BLaER1 (cell line): ENCODE measurements around the gene MATN1.
"Not testable (repeated sequence)": the region's sequence is repeated elsewhere in the genome, so short reads cannot be mapped to it uniquely, and the experiment has no call there.

Source experiments
- H3K27ac ChIP-seq: shearing (Covaris generic); formaldehyde crosslinking; 2 replicates; pipeline ENCODE4 v1.8.1; 2022
- H3K27me3 ChIP-seq: shearing (Covaris generic); formaldehyde crosslinking; 2 replicates; pipeline ENCODE4 v1.8.1; 2022
- H3K36me3 ChIP-seq: shearing (Covaris generic); formaldehyde crosslinking; 2 replicates; pipeline ENCODE4 v1.8.1; 2022
- H3K4me1 ChIP-seq: shearing (Covaris generic); formaldehyde crosslinking; 2 replicates; pipeline ENCODE4 v1.8.1; 2022
- H3K4me2 ChIP-seq: shearing (Covaris generic); formaldehyde crosslinking; 2 replicates; pipeline ENCODE4 v1.8.1; 2022
- H3K4me3 ChIP-seq: shearing (Covaris generic); formaldehyde crosslinking; 2 replicates; pipeline ENCODE4 v1.8.1; 2022
- H3K9ac ChIP-seq: shearing (Covaris generic); formaldehyde crosslinking; 2 replicates; pipeline ENCODE4 v1.8.1; 2022
- H3K9me3 ChIP-seq: shearing (Covaris generic); formaldehyde crosslinking; 2 replicates; pipeline ENCODE4 v1.8.1; 2022
- H4K20me1 ChIP-seq: shearing (Covaris generic); formaldehyde crosslinking; 2 replicates; pipeline ENCODE4 v1.8.1; 2022
- Cebpa-rat ChIP-seq: shearing (Covaris generic); IDR thresholded peaks from 2 replicates; pipeline ENCODE4 v1.8.1; 2022

MATN1 gene

GRCh38 chr1:30694280-30695175 is 28.9 kb downstream of the MATN1 start:
- TF ChIP-seq Cebpa-rat, result no peak
- Histone ChIP-seq H3K27me3 (no peaks in the 10 kb centered on the region), H3K27ac (no peak overlapping the region), H4K20me1 (no peaks in the 10 kb centered on the region), H3K4me3 (no peak overlapping the region), H3K9ac (no peak overlapping the region), H3K9me3 (no peaks in the 10 kb centered on the region), H3K4me1 (peaks cover 50% of the 10 kb centered on the region), H3K36me3 (no peaks in the 10 kb centered on the region), H3K4me2 (no peak overlapping the region)

DNA sequence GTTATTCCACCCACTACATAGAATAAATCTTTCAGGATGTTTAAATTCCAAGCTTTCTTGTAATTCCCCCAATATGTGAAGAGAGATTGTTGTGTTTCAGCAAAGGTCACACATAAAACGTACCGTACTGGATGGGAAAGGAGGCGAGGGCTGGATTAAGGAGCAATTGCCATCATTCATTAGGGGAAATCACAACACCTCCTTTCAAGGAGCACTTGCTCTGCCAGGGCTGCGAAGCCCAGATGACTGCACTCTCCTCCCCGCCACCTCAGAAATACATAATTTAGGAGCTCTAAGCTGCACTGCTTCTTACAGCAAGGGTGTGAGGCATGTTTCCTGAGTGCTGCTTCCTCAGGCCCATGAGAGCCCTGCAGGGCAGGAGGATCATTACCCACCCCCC is 29.6 kb downstream of the MATN1 start:
- Histone ChIP-seq H3K4me2 (no peak overlapping the region), H4K20me1 (no peaks in the 10 kb centered on the region), H3K36me3 (no peaks in the 10 kb centered on the region), H3K4me1 (peaks cover 51% of the 10 kb centered on the region), H3K27me3 (no peaks in the 10 kb centered on the region), H3K9me3 (no peaks in the 10 kb centered on the region), H3K4me3 (no peak overlapping the region), H3K9ac (no peak overlapping the region), H3K27ac (no peak overlapping the region)
- no peak for TF ChIP-seq Cebpa-rat

GRCh38 chr1:30693366-30693765 is 30.0 kb downstream of the MATN1 start:
- Histone ChIP-seq H3K9me3 (no peaks in the 10 kb centered on the region), H3K4me1 (peaks cover 50% of the 10 kb centered on the region), H3K27me3 (no peaks in the 10 kb centered on the region), H3K9ac (no peak overlapping the region), H3K36me3 (no peaks in the 10 kb centered on the region), H3K4me2 (no peak overlapping the region), H3K27ac (no peak overlapping the region), H4K20me1 (no peaks in the 10 kb centered on the region), H3K4me3 (no peak overlapping the region)
- no peak for TF ChIP-seq Cebpa-rat

GRCh38 chr1:30692948-30693301 is 30.5 kb downstream of the MATN1 start:
- no peak overlapping the region for H3K9ac ChIP-seq
- peaks cover 45% of the 10 kb centered on the region for H3K4me1 ChIP-seq
- H3K4me2 ChIP-seq, result no peak overlapping the region
- no peaks in the 10 kb centered on the region for H4K20me1 ChIP-seq
- H3K9me3 ChIP-seq, result no peaks in the 10 kb centered on the region
- no peaks in the 10 kb centered on the region for H3K27me3 ChIP-seq
- no peak for TF ChIP-seq Cebpa-rat
- no peak overlapping the region for H3K4me3 ChIP-seq
- no peak overlapping the region for H3K27ac ChIP-seq
- H3K36me3 ChIP-seq, result no peaks in the 10 kb centered on the region

- no peak overlapping the region for H3K4me2 ChIP-seq
- no peaks in the 10 kb centered on the region for H3K36me3 ChIP-seq
- H3K4me3 ChIP-seq, result no peak overlapping the region
- TF ChIP-seq Cebpa-rat, result no peak
- no peaks in the 10 kb centered on the region for H3K27me3 ChIP-seq
- no peak overlapping the region for H3K27ac ChIP-seq
- H3K4me1 ChIP-seq, result peaks cover 40% of the 10 kb centered on the region
- no peak overlapping the region for H3K9ac ChIP-seq
- no peaks in the 10 kb centered on the region for H3K9me3 ChIP-seq
- H4K20me1 ChIP-seq, result no peaks in the 10 kb centered on the region
Observed at GRCh38 chr1:30692201-30692947, 31.0 kb downstream of the MATN1 start.

- Histone ChIP-seq H3K4me1 (peaks cover 40% of the 10 kb centered on the region), H3K9ac (no peak overlapping the region), H3K9me3 (no peaks in the 10 kb centered on the region), H3K36me3 (no peaks in the 10 kb centered on the region), H3K4me3 (no peak overlapping the region), H4K20me1 (no peaks in the 10 kb centered on the region), H3K27ac (no peak overlapping the region), H3K4me2 (no peak overlapping the region), H3K27me3 (peaks cover 1% of the 10 kb centered on the region; the same call in 1 of the 2 replicates)
- no peak for TF ChIP-seq Cebpa-rat
Observed at GRCh38 chr1:30691480-30691879, 31.9 kb downstream of the MATN1 start.

- peaks cover 15% of the 10 kb centered on the region for H3K27me3 ChIP-seq
- H3K36me3 ChIP-seq, result no peaks in the 10 kb centered on the region
- H3K4me1 ChIP-seq, result peaks cover 43% of the 10 kb centered on the region
- no peak overlapping the region for H3K9ac ChIP-seq
- H3K9me3 ChIP-seq, result no peaks in the 10 kb centered on the region
- peak overlapping the region; percentile 82 for H3K4me2 ChIP-seq
- no peak overlapping the region for H3K4me3 ChIP-seq
- no peaks in the 10 kb centered on the region for H4K20me1 ChIP-seq
- H3K27ac ChIP-seq, result no peak overlapping the region
- no peak for TF ChIP-seq Cebpa-rat
Observed at GRCh38 chr1:30689901-30690645, 33.3 kb downstream of the MATN1 start.

GRCh38 chr1:30688920-30689794 is 34.2 kb downstream of the MATN1 start:
- H3K9ac ChIP-seq, result no peak overlapping the region
- peak overlapping the region; percentile 82 for H3K4me2 ChIP-seq
- H3K27ac ChIP-seq, result no peak overlapping the region
- no peaks in the 10 kb centered on the region for H3K9me3 ChIP-seq
- peaks cover 25% of the 10 kb centered on the region for H3K27me3 ChIP-seq
- H3K4me1 ChIP-seq, result peaks cover 43% of the 10 kb centered on the region
- H3K36me3 ChIP-seq, result no peaks in the 10 kb centered on the region
- no peak overlapping the region for H3K4me3 ChIP-seq
- H4K20me1 ChIP-seq, result no peaks in the 10 kb centered on the region
- no peak for TF ChIP-seq Cebpa-rat

GRCh38 chr1:30688516-30688915 is 34.9 kb downstream of the MATN1 start:
- Histone ChIP-seq H3K4me1 (peaks cover 43% of the 10 kb centered on the region), H3K4me2 (peak overlapping the region; percentile 82), H3K27me3 (peaks cover 31% of the 10 kb centered on the region)
- not testable (repeated sequence) for H3K36me3 ChIP-seq, H4K20me1 ChIP-seq, H3K4me3 ChIP-seq, H3K9me3 ChIP-seq, H3K27ac ChIP-seq, H3K9ac ChIP-seq
